ENCODE results near the gene DNAJB6.
"Not testable (repeated sequence)": the region's sequence is repeated elsewhere in the genome, so short reads cannot be mapped to it uniquely, and the experiment has no call there.

DNAJB6 gene

DNA sequence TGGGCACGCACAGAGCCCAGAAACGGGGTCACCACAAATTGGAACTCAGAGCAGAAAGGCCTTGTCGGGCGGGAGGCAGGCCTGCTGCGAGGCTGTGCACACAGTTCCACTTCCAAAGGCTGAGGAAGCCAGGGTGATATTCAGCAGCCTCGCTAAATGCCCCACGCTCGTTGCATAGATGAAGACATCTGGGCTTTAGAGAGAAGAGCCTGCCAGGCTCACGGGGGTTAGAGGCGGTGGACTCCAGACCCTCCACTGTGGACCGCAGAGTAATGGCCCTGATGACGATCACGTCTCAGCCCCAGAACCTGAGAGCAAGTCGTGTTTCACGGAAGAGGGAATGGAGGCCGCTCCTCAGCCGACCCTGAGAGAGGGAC, 104.2 kb downstream of the DNAJB6 start:
- no peaks in the 10 kb centered on the region for H3K9me3 Mint-ChIP-seq
- H3K27me3 Mint-ChIP-seq = peaks cover 53% of the 10 kb centered on the region
- H3K36me3 Mint-ChIP-seq = no peaks in the 10 kb centered on the region
- no peak for DNase-seq
- H3K4me1 Mint-ChIP-seq = no peaks in the 10 kb centered on the region
- CTCF ChIA-PET = no interaction called here
- no peak overlapping the region for H3K27ac Mint-ChIP-seq
- H3K4me3 Mint-ChIP-seq = no peak overlapping the region

DNA sequence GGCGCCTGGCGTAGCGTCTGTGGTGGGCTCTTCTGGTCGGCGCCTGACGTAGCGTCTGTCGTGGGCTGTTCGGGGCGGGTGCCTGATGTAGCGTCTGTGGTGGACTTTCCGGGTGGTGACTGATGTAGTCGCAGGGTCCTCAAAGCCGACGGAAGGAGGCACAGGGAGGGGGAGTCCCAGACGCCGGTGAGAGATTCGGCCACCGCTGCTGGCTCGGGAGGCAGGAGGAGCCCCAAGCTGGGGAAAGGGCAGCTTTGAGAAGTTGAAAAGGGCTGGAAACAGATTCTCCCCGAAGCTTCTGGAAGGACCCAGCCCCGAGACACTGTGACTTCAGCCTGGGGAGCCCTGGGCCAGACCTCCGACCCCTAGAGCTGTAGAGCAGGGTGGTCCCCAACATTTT, 105.7 kb downstream of the DNAJB6 start:
- H3K9me3 Mint-ChIP-seq = no peaks in the 10 kb centered on the region
- peaks cover 45% of the 10 kb centered on the region for H3K27me3 Mint-ChIP-seq
- H3K36me3 Mint-ChIP-seq = no peaks in the 10 kb centered on the region
- no peak overlapping the region for H3K27ac Mint-ChIP-seq
- no peaks in the 10 kb centered on the region for H3K4me1 Mint-ChIP-seq
- H3K4me3 Mint-ChIP-seq = no peak overlapping the region
- CTCF ChIA-PET = no interaction called here
- no peak for DNase-seq

DNA sequence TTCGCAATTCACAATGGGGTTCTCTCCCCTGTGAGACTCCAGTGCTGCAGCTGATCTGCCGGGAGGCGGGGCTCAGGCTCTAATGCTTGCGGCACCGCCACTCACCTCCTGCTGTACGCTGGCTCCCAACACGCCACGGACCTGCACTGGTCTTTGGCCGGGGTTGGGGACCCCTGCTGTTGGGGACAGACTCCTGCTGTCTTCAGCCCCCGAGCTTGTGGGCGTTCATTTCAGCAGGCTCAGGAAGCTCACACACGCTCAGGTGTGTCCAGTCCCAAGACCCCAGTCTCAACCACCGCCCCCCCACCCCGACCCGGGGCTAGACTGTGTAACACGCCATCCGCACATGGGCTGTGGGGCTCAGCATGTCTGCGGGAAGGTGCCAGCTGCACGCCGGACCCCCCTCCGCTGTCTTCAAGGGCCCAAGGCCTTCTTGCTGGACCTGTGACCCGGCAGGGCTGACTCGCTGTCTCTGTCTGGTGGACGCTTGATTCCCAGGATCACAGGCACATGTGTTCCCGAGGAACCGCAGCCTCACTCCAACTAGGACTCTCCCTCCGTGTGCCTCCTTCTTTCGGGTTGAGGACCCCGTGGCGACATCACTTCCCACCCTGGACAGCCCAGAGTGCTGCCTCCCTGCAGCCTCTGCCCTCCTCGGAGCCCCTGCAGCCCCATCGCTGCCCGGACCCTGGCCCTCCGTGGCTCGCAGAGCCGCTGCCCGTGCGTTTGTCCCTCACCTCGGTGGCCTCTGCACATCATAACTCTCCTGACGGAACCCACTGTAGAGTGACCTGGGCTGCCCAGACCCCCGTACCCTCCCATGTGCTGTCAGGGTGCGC, 106.4 kb downstream of the DNAJB6 start:
- Mint-ChIP-seq H3K27me3 (peaks cover 40% of the 10 kb centered on the region), H3K4me3 (no peak overlapping the region), H3K9me3 (no peaks in the 10 kb centered on the region), H3K36me3 (no peaks in the 10 kb centered on the region), H3K27ac (no peak overlapping the region), H3K4me1 (no peaks in the 10 kb centered on the region)
- CTCF ChIA-PET = no interaction called here
- DNase-seq = no peak

DNA sequence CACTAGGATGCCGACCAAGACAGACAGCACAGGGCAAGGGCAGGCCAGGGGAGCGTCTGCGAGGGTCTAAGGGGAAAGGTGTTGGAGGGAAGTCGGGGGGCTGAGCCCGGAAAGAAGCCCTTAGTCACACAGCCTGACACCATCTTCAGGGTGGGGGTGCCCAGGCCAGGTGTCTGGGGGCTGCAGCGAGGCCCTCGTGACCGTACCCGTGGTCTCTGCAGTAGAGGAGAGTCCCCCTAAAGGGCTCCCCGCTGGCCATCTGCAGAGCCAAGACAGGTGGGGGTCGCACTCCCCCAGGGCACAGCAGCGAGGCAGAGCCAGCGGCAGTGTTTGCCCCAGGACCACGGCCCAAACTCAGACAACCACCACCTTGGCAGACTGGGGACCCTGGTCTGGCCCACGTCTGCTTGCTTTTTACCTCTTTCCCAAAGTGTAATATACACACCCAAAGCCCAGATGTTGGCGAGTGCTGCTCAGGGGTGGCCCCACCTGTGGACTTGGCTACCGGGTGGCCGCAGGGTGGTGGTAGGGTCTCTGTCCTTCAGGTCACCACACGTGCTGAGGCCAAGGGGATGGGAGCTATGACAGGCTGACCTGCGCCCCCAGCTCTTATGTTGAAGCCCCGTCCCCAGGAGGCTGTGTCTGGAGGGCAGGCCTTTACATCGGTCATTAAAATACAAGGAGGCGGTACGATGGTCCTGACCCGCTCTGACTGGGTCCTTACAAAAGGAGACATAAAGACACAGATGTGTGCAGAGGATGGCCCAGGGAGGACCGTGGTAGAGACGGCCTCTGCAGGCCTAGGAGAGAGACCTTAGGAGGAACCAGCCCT, 107.4 kb downstream of the DNAJB6 start:
- Mint-ChIP-seq H3K9me3 (no peaks in the 10 kb centered on the region), H3K36me3 (no peaks in the 10 kb centered on the region), H3K4me1 (no peaks in the 10 kb centered on the region), H3K27ac (no peak overlapping the region), H3K27me3 (peaks cover 31% of the 10 kb centered on the region), H3K4me3 (no peak overlapping the region)
- no peak for DNase-seq
- CTCF ChIA-PET = no interaction called here

DNA sequence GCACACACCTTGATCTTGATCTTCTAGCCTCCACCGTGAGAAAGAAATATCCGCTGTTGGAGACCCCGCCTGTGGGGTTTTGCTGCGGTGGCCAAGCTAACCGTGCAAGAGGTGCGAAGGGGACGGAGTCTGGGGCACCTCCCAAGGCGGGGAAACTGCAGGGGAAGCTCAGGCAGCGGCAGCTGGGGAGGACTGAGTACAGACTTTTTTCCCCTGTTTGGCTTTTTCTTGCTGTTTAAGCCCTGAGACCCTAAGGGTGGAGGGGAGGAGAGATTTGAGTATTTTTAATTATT, 108.0 kb downstream of the DNAJB6 start:
- H3K27me3 Mint-ChIP-seq = peaks cover 25% of the 10 kb centered on the region
- H3K9me3 Mint-ChIP-seq = no peaks in the 10 kb centered on the region
- no peaks in the 10 kb centered on the region for H3K4me1 Mint-ChIP-seq
- H3K36me3 Mint-ChIP-seq = no peaks in the 10 kb centered on the region
- H3K4me3 Mint-ChIP-seq = no peak overlapping the region
- no peak for DNase-seq
- CTCF ChIA-PET = no interaction called here
- no peak overlapping the region for H3K27ac Mint-ChIP-seq

DNA sequence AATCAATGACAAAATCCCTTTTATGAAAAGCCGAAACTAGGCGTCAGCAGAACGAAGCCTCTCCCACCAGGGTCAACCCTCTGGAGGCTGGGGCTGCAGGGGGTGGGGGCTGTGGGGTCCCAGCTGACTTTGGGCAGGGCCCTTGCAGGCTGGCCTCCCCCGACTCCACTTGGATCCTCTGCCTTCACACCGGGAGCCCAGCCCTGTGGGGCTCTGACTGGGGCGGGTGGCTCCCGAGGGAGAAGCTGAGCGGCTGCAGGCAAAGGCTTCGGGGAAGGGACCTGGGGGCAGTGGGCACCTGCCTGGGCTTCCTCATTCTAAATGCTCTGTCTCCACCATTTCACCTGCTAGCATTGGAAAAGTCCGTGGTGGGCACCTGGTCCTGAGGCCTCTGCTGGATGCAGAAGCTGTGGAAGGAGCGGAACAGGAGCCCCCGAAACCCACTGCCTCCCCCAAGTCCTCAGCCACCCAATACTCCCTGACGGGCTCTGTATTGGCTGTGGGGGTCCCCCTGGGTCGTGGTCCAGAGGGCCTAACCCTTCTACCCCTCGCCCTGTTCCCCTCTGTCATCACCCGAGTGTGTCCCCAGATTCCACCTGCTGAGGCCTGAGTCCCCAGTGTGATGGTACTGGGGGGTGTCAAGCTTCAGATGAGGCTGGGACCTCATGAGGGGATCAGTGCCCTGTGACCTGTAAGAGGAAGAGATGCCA, 108.6 kb downstream of the DNAJB6 start:
- Mint-ChIP-seq H3K27ac (no peak overlapping the region), H3K4me3 (no peak overlapping the region), H3K36me3 (no peaks in the 10 kb centered on the region), H3K9me3 (peaks cover 2% of the 10 kb centered on the region), H3K4me1 (no peaks in the 10 kb centered on the region), H3K27me3 (peaks cover 27% of the 10 kb centered on the region)
- no peak for DNase-seq
- CTCF ChIA-PET = no interaction called here

DNA sequence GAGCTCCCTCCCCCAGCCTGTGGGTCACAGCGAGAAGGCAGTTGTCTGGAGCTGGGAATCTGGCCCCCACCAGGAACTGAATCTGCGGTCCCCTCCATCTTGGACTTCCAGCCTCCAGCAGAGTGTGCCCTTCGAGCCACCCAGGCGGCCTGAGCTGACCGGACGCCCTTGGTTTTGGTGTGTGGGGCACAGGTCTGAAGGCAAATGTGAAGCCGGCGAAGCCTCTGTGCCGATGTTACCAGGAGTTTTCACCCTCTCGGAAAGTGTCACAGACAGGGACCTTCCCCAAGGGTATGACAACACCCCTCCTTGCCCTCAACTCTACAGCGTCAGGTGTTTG, 109.1 kb downstream of the DNAJB6 start:
- Mint-ChIP-seq H3K36me3 (no peaks in the 10 kb centered on the region), H3K9me3 (peaks cover 3% of the 10 kb centered on the region), H3K4me1 (no peaks in the 10 kb centered on the region), H3K4me3 (no peak overlapping the region), H3K27ac (no peak overlapping the region), H3K27me3 (peaks cover 28% of the 10 kb centered on the region)
- no peak for DNase-seq
- CTCF ChIA-PET = no interaction called here

DNA sequence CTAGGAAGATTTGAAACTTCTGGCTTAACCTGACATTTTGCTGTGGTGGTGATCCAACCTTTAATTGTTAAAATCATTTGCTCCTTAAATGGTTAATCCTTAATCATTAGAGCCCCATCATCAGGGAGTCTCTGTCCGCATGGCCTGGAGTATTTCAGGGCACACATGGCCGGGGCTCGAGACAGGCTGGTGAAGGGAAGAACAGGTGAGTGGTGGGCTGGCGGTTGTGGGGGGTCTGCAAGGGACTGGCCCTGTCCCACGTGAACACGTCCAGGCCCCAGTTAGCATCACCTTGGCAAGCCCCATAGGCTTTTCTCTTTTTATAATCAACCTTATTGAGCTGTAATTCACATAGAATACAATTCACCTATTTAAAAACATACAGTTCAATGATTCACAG, 109.5 kb downstream of the DNAJB6 start:
- no peak overlapping the region for H3K27ac Mint-ChIP-seq
- no peaks in the 10 kb centered on the region for H3K4me1 Mint-ChIP-seq

DNA sequence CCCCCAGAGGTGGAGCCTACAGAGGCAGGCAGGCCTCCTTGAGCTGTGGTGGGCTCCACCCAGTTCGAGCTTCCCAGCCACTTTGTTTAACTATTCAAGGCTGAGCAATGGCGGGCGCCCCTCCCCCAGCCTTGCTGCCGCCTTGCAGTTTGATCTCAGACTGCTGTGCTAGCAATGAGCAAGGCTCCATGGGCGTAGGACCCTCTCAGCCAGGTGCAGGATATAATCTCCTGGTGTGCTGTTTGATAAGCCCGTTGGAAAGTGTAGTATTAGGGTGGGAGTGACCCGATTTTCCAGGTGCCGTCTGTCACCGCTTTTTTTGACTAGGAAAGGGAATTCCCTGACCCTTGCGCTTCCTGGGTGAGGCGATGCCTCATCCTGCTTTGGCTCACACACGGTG, 117.2 kb downstream of the DNAJB6 start:
- H3K27ac Mint-ChIP-seq, H3K4me1 Mint-ChIP-seq, H3K36me3 Mint-ChIP-seq, CTCF ChIA-PET, H3K4me3 Mint-ChIP-seq, DNase-seq: not testable (repeated sequence)
- Mint-ChIP-seq H3K27me3 (peaks cover 53% of the 10 kb centered on the region), H3K9me3 (peaks cover 15% of the 10 kb centered on the region)

More for the DNA sequence above, 109.5 kb downstream of the DNAJB6 start:
- no peaks in the 10 kb centered on the region for H3K36me3 Mint-ChIP-seq
- no peak overlapping the region for H3K4me3 Mint-ChIP-seq
- no peak for DNase-seq
- H3K9me3 Mint-ChIP-seq = peaks cover 3% of the 10 kb centered on the region
- CTCF ChIA-PET = no interaction called here
- H3K27me3 Mint-ChIP-seq = peaks cover 28% of the 10 kb centered on the region

DNA sequence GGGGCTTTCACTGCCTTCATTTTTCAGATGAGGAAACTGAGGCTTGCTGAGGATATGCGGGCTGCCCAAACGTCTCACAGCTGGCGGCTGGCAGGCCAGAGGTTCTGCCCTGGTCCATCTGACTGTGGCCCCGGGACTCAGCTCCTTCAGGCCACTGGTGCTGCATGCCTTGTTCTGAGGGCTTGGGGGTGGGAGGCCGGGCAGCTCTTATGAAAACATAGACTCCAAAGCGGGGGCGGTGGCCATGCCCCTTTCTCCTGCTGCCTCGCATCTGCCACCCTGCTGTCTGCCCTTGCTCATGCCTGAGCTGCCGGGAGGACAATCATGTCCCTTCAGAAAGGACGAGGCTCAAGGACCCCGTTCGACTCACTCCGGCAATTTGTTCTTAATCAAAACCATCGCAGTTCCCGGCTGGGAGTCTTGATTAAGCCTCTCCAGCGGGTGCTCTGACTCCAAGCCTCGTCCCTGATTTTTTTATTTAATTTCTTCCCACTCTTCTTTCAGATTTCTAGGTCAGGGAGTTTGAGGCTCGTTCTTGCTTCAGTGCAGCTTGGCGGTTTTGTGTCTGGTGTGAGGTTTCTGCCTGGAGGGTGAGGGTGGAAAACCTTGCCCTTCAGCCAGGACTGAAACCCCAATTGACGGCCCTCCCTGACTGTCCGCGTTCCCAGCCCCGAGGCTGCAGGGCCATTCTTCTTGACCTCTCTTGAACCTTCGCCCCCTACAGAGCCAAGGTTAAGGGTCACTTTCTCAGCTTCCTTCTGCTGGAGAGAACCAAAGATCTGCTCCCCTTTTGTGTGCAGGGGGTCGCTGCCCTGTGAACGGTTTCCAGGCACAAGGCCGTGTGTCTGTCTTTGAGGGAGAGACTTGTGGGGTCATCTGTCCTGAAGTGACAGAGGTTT, 120.8 kb downstream of the DNAJB6 start:
- Mint-ChIP-seq H3K4me3 (no peak overlapping the region), H3K27me3 (peaks cover 78% of the 10 kb centered on the region), H3K4me1 (peaks cover 7% of the 10 kb centered on the region), H3K27ac (no peak overlapping the region), H3K36me3 (peaks cover 3% of the 10 kb centered on the region), H3K9me3 (peaks cover 10% of the 10 kb centered on the region)
- CTCF ChIA-PET = no interaction called here
- DNase-seq = no peak

DNA sequence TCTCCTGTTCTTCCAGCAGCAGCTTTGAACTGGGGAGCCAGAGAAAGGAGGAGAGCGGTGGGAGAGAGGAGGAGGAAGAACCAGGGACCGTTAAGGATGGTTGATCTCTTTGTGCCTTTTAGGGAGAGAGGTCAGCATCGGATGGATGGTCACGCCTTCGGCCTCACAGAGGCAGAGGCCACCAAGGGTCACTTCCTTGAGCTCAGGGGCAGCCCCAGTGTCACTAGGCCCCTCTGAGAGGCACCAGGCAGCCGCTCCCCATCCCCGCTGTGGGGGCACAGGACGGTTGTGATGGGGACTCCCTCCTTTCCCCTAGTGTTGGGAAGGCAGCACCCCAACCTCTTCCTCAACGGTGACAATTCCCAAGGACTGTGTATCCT, 121.4 kb downstream of the DNAJB6 start:
- no peak overlapping the region for H3K27ac Mint-ChIP-seq
- H3K9me3 Mint-ChIP-seq = peaks cover 5% of the 10 kb centered on the region
- DNase-seq = no peak
- peaks cover 76% of the 10 kb centered on the region for H3K27me3 Mint-ChIP-seq
- peaks cover 13% of the 10 kb centered on the region for H3K4me1 Mint-ChIP-seq
- CTCF ChIA-PET = no interaction called here
- H3K36me3 Mint-ChIP-seq = peaks cover 3% of the 10 kb centered on the region
- no peak overlapping the region for H3K4me3 Mint-ChIP-seq

DNA sequence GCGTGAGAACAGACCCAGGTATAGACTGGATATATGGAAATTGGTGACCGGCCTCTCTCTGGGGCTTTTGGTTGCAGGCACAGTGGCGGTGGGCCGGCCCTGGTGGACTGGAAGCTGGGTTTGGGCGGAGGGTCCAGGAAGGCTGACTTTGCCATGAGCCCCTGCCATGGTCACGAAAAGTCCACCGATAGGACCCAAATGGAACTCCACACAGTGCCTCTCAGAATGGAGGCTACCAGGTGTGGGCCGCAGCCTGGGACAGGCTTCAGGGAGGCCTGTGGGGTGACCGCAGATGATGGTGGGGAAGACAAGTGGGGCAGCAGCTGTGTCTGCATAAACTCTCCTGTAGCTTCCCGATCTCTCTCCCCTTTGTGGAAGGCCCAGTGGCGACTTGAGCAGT, 123.2 kb downstream of the DNAJB6 start:
- Mint-ChIP-seq H3K4me1 (peaks cover 18% of the 10 kb centered on the region), H3K27ac (no peak overlapping the region), H3K4me3 (no peak overlapping the region), H3K36me3 (no peaks in the 10 kb centered on the region), H3K27me3 (peaks cover 70% of the 10 kb centered on the region), H3K9me3 (no peaks in the 10 kb centered on the region)
- DNase-seq = no peak
- CTCF ChIA-PET = interaction anchor here (0.5 kb wide), 1 partner anchor 349 kb away, joined by 3 read pairs; no protein-coding TSS in a partner anchor

DNA sequence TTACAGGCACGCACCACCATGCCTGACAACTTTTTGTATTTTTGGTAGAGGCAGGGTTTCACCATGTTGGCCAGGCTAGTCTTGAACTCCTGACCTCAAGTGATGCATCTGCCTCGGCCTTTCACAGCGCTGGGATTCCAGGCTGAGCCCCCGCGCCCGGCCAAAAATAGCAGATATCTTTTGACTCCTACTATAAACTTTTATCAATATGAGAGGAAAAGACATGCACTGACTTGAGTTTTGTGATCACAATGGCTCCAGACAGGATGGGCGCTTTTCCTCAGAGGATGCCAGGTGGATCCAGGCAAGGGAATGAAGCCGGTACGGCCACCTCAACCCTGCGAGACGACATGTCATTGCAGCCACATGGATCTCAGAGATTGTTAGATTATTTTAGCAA, 123.9 kb downstream of the DNAJB6 start:
- peaks cover 18% of the 10 kb centered on the region for H3K4me1 Mint-ChIP-seq
- H3K36me3 Mint-ChIP-seq = no peaks in the 10 kb centered on the region
- H3K9me3 Mint-ChIP-seq = no peaks in the 10 kb centered on the region
- H3K27me3 Mint-ChIP-seq = peaks cover 75% of the 10 kb centered on the region
- no peak overlapping the region for H3K4me3 Mint-ChIP-seq
- no peak overlapping the region for H3K27ac Mint-ChIP-seq
- CTCF ChIA-PET = interaction anchor here (0.5 kb wide), 1 partner anchor 350 kb away, joined by 3 read pairs; no protein-coding TSS in a partner anchor
- DNase-seq = no peak
